ENCODE results near the gene FCN3. TPM values are rescaled to one million over a fixed set of nuclear protein-coding genes. Genes with fewer than 3 reads are reported as not detected.

The FCN3 gene
- total RNA-seq, 1 donor from 2014 or later = 13.2 TPM

DNA sequence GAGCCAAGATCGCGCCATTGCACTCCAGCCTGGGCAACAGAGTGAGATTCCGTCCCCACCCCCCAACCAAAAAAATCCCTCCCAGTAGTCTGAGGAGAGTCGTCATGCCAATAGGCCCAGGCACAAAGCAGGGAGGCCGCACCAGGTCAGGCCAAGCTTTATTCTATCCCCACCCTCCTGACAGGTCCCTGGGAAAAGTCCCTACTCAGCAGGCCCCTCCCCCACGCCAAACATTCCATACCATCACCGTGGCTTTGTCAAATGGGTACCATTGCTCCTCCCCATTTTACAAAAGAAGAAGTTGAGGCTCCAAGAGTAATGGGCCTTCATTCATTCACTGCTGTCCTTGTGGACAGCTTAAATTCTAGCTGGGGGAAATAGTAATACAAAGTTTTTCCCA, 23.1 kb upstream of the FCN3 start:
- Histone ChIP-seq H3K9me3 (no peaks in the 10 kb centered on the region), H3K4me1 (peaks cover 11 to 12% of the 10 kb centered on the region in 2 donors), H3K27me3 (no peaks in the 10 kb centered on the region), H3K27ac (no peak overlapping the region), H3K36me3 (no peaks in the 10 kb centered on the region), H3K4me3 (no peak overlapping the region)
- intact Hi-C loops (cut with DNase I) = loop anchor here (10.0 kb wide), 1 partner anchor 283 kb away; no protein-coding TSS in a partner anchor
- TF ChIP-seq, protein P1, sequence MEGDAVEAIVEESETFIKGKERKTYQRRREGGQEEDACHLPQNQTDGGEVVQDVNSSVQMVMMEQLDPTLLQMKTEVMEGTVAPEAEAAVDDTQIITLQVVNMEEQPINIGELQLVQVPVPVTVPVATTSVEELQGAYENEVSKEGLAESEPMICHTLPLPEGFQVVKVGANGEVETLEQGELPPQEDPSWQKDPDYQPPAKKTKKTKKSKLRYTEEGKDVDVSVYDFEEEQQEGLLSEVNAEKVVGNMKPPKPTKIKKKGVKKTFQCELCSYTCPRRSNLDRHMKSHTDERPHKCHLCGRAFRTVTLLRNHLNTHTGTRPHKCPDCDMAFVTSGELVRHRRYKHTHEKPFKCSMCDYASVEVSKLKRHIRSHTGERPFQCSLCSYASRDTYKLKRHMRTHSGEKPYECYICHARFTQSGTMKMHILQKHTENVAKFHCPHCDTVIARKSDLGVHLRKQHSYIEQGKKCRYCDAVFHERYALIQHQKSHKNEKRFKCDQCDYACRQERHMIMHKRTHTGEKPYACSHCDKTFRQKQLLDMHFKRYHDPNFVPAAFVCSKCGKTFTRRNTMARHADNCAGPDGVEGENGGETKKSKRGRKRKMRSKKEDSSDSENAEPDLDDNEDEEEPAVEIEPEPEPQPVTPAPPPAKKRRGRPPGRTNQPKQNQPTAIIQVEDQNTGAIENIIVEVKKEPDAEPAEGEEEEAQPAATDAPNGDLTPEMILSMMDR (IDR thresholded peaks at IDR 0.05) = no peak
- DNase-seq (ENCODE audit: low spot score in 2 of 2) = no peak

DNA sequence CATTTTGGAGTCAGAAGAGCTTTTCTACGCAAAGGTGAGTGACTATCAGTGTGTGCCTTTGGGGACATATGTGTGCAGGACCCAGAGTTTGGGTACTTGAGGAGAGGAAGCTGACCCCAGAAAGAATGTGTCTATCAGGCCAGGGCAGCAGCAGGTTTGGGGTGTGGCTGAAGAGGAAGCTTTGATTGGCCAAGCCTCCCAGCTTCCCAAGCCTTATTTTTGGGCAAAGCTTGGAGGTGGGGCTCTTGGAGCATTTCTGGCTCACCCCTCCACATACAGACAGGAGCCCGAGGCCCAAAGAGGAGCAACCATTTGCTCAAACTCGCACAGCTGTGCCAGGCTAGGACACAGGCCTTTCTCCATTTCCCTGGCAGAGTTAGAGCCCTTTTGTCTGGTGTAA, 22.5 kb upstream of the FCN3 start:
- intact Hi-C loops (cut with DNase I) = loop anchor here (10.0 kb wide), 1 partner anchor 282 kb away; no protein-coding TSS in a partner anchor
- Histone ChIP-seq H3K27me3 (no peaks in the 10 kb centered on the region), H3K4me1 (peaks cover 8 to 10% of the 10 kb centered on the region in 2 donors), H3K4me3 (no peak overlapping the region), H3K36me3 (no peaks in the 10 kb centered on the region), H3K9me3 (no peaks in the 10 kb centered on the region), H3K27ac (no peak overlapping the region)
- TF ChIP-seq, protein P1 (IDR thresholded peaks at IDR 0.05) = no peak
- no peak for DNase-seq (ENCODE audit: low spot score in 2 of 2)

DNA sequence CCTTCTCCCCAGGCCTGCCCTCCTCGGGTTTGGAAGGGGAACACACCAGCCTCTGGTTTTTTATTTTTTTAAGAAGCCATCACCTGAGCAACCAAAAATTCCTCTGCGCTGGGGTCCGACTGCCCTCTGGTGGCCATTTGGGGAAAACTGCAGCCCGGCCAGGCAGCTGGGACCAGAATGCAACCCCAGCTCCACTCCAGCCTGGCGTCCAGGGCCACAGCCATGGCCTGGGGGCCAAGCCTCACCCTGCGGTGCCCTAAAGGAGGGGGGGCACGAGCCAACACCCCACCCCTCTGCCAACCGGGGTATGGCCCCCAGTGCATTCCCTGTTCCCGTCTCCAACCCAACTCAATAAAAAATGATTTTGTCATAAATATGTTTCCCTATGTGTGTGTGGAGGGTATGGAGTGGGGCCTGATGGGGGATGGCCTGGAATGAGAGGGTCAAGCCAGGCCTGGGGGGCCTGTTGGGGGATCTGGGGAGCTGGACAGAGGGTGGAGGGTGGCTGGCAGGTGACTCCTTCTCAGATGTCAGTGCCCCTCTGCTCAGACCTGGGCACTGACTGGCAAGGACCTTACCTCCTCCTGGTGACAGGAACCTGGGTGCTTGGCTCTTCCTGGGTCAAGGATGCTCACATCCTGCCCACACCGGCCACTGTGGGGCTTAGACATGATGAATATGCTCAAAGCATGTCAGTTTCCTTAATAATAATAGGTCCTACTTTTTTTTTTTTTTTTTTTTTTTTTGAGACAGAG, 21.0 kb upstream of the FCN3 start:
- TF ChIP-seq, protein P1 (IDR thresholded peaks at IDR 0.05) = peak; percentile 95 to 99 (median 97)
- intact Hi-C loops (cut with DNase I) = loop anchor here (1.0 to 10.0 kb wide), 3 partner anchors 38 to 281 kb away; no protein-coding TSS in a partner anchor
- Histone ChIP-seq H3K4me3 (no peak overlapping the region), H3K27me3 (no peaks in the 10 kb centered on the region), H3K27ac (no peak overlapping the region), H3K9me3 (no peaks in the 10 kb centered on the region), H3K4me1 (peaks cover 13 to 14% of the 10 kb centered on the region in 2 donors), H3K36me3 (no peaks in the 10 kb centered on the region)
- DNase-seq (ENCODE audit: low spot score in 2 of 2) = peak in 1 of 2 donors; percentile 83

DNA sequence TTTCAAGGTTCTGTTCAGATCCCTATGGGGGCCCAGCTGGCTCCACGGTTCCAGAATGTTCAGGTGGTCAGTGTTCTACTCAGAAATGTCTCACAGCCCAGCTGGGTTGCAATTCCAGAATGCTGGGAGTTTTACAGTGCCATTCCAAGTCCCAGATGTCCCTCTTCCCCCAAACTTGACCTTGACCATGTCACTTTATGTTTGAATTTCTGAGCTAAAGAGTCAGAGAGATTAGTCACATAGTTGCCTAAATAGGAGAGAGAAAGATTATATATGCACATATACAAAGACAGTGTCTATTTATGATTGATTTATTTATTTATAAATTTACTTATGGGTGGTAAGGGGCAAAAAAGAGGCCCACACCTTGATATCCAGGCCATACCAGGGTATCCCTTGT, 20.3 kb upstream of the FCN3 start:
- H3K4me1 ChIP-seq = peaks cover 13 to 14% of the 10 kb centered on the region in 2 donors
- TF ChIP-seq, protein P1 (IDR thresholded peaks at IDR 0.05) = no peak
- intact Hi-C loops (cut with DNase I) = loop anchor here (1.0 to 10.0 kb wide), 3 partner anchors 38 to 280 kb away; no protein-coding TSS in a partner anchor

GRCh38 chr1:27394282-27394658, 19.6 kb upstream of the FCN3 start:
- Histone ChIP-seq H3K4me3 (no peak overlapping the region), H3K36me3 (no peaks in the 10 kb centered on the region), H3K9me3 (no peaks in the 10 kb centered on the region), H3K27me3 (no peaks in the 10 kb centered on the region), H3K27ac (no peak overlapping the region), H3K4me1 (peaks cover 13 to 14% of the 10 kb centered on the region in 2 donors)
- TF ChIP-seq, protein P1 (IDR thresholded peaks at IDR 0.05) = no peak
- no peak for DNase-seq (ENCODE audit: low spot score in 2 of 2)
- intact Hi-C loops (cut with DNase I) = loop anchor here (10.0 kb wide), 1 partner anchor 279 kb away; no protein-coding TSS in a partner anchor

More for the DNA sequence above, 20.3 kb upstream of the FCN3 start:
- Histone ChIP-seq H3K27me3 (no peaks in the 10 kb centered on the region), H3K4me3 (no peak overlapping the region), H3K27ac (no peak overlapping the region), H3K9me3 (no peaks in the 10 kb centered on the region), H3K36me3 (no peaks in the 10 kb centered on the region)
- no peak for DNase-seq (ENCODE audit: low spot score in 2 of 2)
